C4-2B (cell line): Measurements from ENCODE around the gene CRELD1.

Experiments used
- CTCF ChIP-seq: fragments of 450-650 bp; conservative IDR thresholded peaks from 2 replicates; pipeline ENCODE4 v1.5.1; 2017; ENCODE audit warnings: mild to moderate bottlenecking
- ZFX ChIP-seq: fragments of 450-650 bp; IDR thresholded peaks from 2 replicates; pipeline ENCODE4 v1.6.1; 2017

GRCh38 chr3:9934993-9935392, 1.4 kb downstream of the CRELD1 start:
- no peak for TF ChIP-seq CTCF
- no peak for TF ChIP-seq ZFX
